GM21515 (cell line): Measurements from ENCODE around the gene NIPAL4.

ENCODE experiments used
- ATAC-seq: cut with Tn5 transposase; IDR thresholded peaks from one replicate; pipeline ENCODE4 v1.9.1; 2021; ENCODE audit not compliant: unreplicated experiment

Gene NIPAL4

GRCh38 chr5:157485340-157485739, 25.3 kb downstream of the NIPAL4 start:
- no peak for ATAC-seq

- ATAC-seq: peak; percentile 39
These were observed 25.8 kb downstream of the NIPAL4 start for GRCh38 chr5:157485811-157486210.

- peak; percentile 55 for ATAC-seq
These were observed 26.2 kb downstream of the NIPAL4 start for GRCh38 chr5:157486221-157486681.

- peak; percentile 52 for ATAC-seq
These were observed 26.8 kb downstream of the NIPAL4 start for GRCh38 chr5:157486861-157487260.

- peak; percentile 59 for ATAC-seq
These were observed 27.3 kb downstream of the NIPAL4 start for GRCh38 chr5:157487358-157487757.

GRCh38 chr5:157491471-157491995, 31.5 kb downstream of the NIPAL4 start:
- no peak for ATAC-seq

- ATAC-seq: no peak
These were observed 32.9 kb downstream of the NIPAL4 start for GRCh38 chr5:157492886-157493285.

GRCh38 chr5:157494178-157494832, 34.3 kb downstream of the NIPAL4 start:
- no peak for ATAC-seq

GRCh38 chr5:157496864-157497263, 36.9 kb downstream of the NIPAL4 start:
- no peak for ATAC-seq

GRCh38 chr5:157497875-157498611, 38.0 kb downstream of the NIPAL4 start:
- ATAC-seq: no peak

- ATAC-seq: peak; percentile 83
These were observed 42.2 kb downstream of the NIPAL4 start for GRCh38 chr5:157502143-157502647.

- no peak for ATAC-seq
These were observed 44.0 kb downstream of the NIPAL4 start for GRCh38 chr5:157504053-157504452.

- no peak for ATAC-seq
These were observed 45.5 kb downstream of the NIPAL4 start for GRCh38 chr5:157505496-157505895.

- ATAC-seq: no peak
These were observed 46.1 kb downstream of the NIPAL4 start for GRCh38 chr5:157506066-157506590.

GRCh38 chr5:157506981-157507780, 47.2 kb downstream of the NIPAL4 start:
- ATAC-seq: no peak

GRCh38 chr5:157509093-157509492, 49.1 kb downstream of the NIPAL4 start:
- ATAC-seq: no peak

- peak; percentile 61 for ATAC-seq
These were observed 49.6 kb downstream of the NIPAL4 start for GRCh38 chr5:157509587-157509986.

- ATAC-seq: no peak
These were observed 50.7 kb downstream of the NIPAL4 start for GRCh38 chr5:157510682-157511081.

- ATAC-seq: no peak
These were observed 51.9 kb downstream of the NIPAL4 start for GRCh38 chr5:157511651-157512644.

- no peak for ATAC-seq
These were observed 53.2 kb downstream of the NIPAL4 start for GRCh38 chr5:157513182-157513581.
